ENCODE data around the gene CRYL1. TPM values are rescaled to one million over a fixed set of nuclear protein-coding genes. Genes with fewer than 3 reads are reported as not detected.

CRYL1 gene
- total RNA-seq, 1 experiment from 2014 or later = 0.14 TPM

GRCh38 chr13:20418953-20419352 is 106.7 kb downstream of the CRYL1 start:
- no peaks in the 10 kb centered on the region for H3K36me3 ChIP-seq (replicated peaks; ENCODE audit: control insufficient read depth, insufficient read depth, low read length)
- no peak for DNase-seq
- no peak overlapping the region for H3K4me3 ChIP-seq (ENCODE audit: insufficient read depth, low read depth, low read length)
- H3K27me3 ChIP-seq (ENCODE audit: control insufficient read depth, insufficient read depth, low read length) = peaks cover 5% of the 10 kb centered on the region; the same call in 1 of the 2 replicates

GRCh38 chr13:20416223-20416745 is 109.4 kb downstream of the CRYL1 start:
- Histone ChIP-seq H3K4me3 (ENCODE audit: insufficient read depth, low read depth, low read length) (no peak overlapping the region), H3K36me3 (replicated peaks; ENCODE audit: control insufficient read depth, insufficient read depth, low read length) (no peaks in the 10 kb centered on the region), H3K27me3 (ENCODE audit: control insufficient read depth, insufficient read depth, low read length) (peaks cover 5% of the 10 kb centered on the region; the same call in 1 of the 2 replicates)
- no peak for DNase-seq

GRCh38 chr13:20415694-20416107 is 110.0 kb downstream of the CRYL1 start:
- Histone ChIP-seq H3K4me3 (ENCODE audit: insufficient read depth, low read depth, low read length) (no peak overlapping the region), H3K36me3 (replicated peaks; ENCODE audit: control insufficient read depth, insufficient read depth, low read length) (no peaks in the 10 kb centered on the region), H3K27me3 (ENCODE audit: control insufficient read depth, insufficient read depth, low read length) (peaks cover 5% of the 10 kb centered on the region; the same call in 1 of the 2 replicates)
- DNase-seq = no peak

- peaks cover 5% of the 10 kb centered on the region; the same call in 1 of the 2 replicates for H3K27me3 ChIP-seq (ENCODE audit: control insufficient read depth, insufficient read depth, low read length)
- H3K36me3 ChIP-seq (replicated peaks; ENCODE audit: control insufficient read depth, insufficient read depth, low read length) = no peaks in the 10 kb centered on the region
- H3K4me3 ChIP-seq (ENCODE audit: insufficient read depth, low read depth, low read length) = no peak overlapping the region
- peak; percentile 67 for DNase-seq
These were observed 110.4 kb downstream of the CRYL1 start for GRCh38 chr13:20415306-20415679.

GRCh38 chr13:20414546-20415305 is 110.9 kb downstream of the CRYL1 start:
- Histone ChIP-seq H3K36me3 (replicated peaks; ENCODE audit: control insufficient read depth, insufficient read depth, low read length) (no peaks in the 10 kb centered on the region), H3K4me3 (ENCODE audit: insufficient read depth, low read depth, low read length) (no peak overlapping the region; the same call in 1 of the 2 replicates), H3K27me3 (ENCODE audit: control insufficient read depth, insufficient read depth, low read length) (peaks cover 5% of the 10 kb centered on the region; the same call in 1 of the 2 replicates)
- DNase-seq = peak; percentile 84

- DNase-seq = peak; percentile 62
- H3K36me3 ChIP-seq (replicated peaks; ENCODE audit: control insufficient read depth, insufficient read depth, low read length) = no peaks in the 10 kb centered on the region
- no peak overlapping the region for H3K4me3 ChIP-seq (ENCODE audit: insufficient read depth, low read depth, low read length)
- H3K27me3 ChIP-seq (ENCODE audit: control insufficient read depth, insufficient read depth, low read length) = peaks cover 5% of the 10 kb centered on the region; the same call in 1 of the 2 replicates
These were observed 112.8 kb downstream of the CRYL1 start for GRCh38 chr13:20412691-20413355.

GRCh38 chr13:20411638-20412342 is 113.9 kb downstream of the CRYL1 start:
- H3K36me3 ChIP-seq (replicated peaks; ENCODE audit: control insufficient read depth, insufficient read depth, low read length) = no peaks in the 10 kb centered on the region
- no peak overlapping the region for H3K4me3 ChIP-seq (ENCODE audit: insufficient read depth, low read depth, low read length)
- peaks cover 5% of the 10 kb centered on the region; the same call in 1 of the 2 replicates for H3K27me3 ChIP-seq (ENCODE audit: control insufficient read depth, insufficient read depth, low read length)
- DNase-seq = no peak

GRCh38 chr13:20410726-20411125 is 114.9 kb downstream of the CRYL1 start:
- DNase-seq = no peak
- no peak overlapping the region for H3K4me3 ChIP-seq (ENCODE audit: insufficient read depth, low read depth, low read length)
- no peaks in the 10 kb centered on the region for H3K36me3 ChIP-seq (replicated peaks; ENCODE audit: control insufficient read depth, insufficient read depth, low read length)
- peaks cover 5% of the 10 kb centered on the region; the same call in 1 of the 2 replicates for H3K27me3 ChIP-seq (ENCODE audit: control insufficient read depth, insufficient read depth, low read length)

- Histone ChIP-seq H3K27me3 (ENCODE audit: control insufficient read depth, insufficient read depth, low read length) (no peaks in the 10 kb centered on the region), H3K4me3 (ENCODE audit: insufficient read depth, low read depth, low read length) (no peak overlapping the region), H3K36me3 (replicated peaks; ENCODE audit: control insufficient read depth, insufficient read depth, low read length) (no peaks in the 10 kb centered on the region)
- DNase-seq = no peak
These were observed 117.5 kb downstream of the CRYL1 start for GRCh38 chr13:20408181-20408580.

- no peak overlapping the region for H3K4me3 ChIP-seq (ENCODE audit: insufficient read depth, low read depth, low read length)
- no peaks in the 10 kb centered on the region for H3K27me3 ChIP-seq (ENCODE audit: control insufficient read depth, insufficient read depth, low read length)
- no peak for DNase-seq
- H3K36me3 ChIP-seq (replicated peaks; ENCODE audit: control insufficient read depth, insufficient read depth, low read length) = no peaks in the 10 kb centered on the region
These were observed 117.9 kb downstream of the CRYL1 start for GRCh38 chr13:20407759-20408158.

- Histone ChIP-seq H3K27me3 (ENCODE audit: control insufficient read depth, insufficient read depth, low read length) (no peaks in the 10 kb centered on the region), H3K36me3 (replicated peaks; ENCODE audit: control insufficient read depth, insufficient read depth, low read length) (no peaks in the 10 kb centered on the region), H3K4me3 (ENCODE audit: insufficient read depth, low read depth, low read length) (peak overlapping the region; percentile 21)
- DNase-seq = peak; percentile 91
These were observed 120.0 kb downstream of the CRYL1 start for GRCh38 chr13:20405691-20406090.

- Histone ChIP-seq H3K36me3 (replicated peaks; ENCODE audit: control insufficient read depth, insufficient read depth, low read length) (no peaks in the 10 kb centered on the region), H3K27me3 (ENCODE audit: control insufficient read depth, insufficient read depth, low read length) (no peaks in the 10 kb centered on the region), H3K4me3 (ENCODE audit: insufficient read depth, low read depth, low read length) (no peak overlapping the region)
- no peak for DNase-seq
These were observed 121.0 kb downstream of the CRYL1 start for GRCh38 chr13:20404488-20405222.

- no peaks in the 10 kb centered on the region for H3K27me3 ChIP-seq (ENCODE audit: control insufficient read depth, insufficient read depth, low read length)
These were observed 121.8 kb downstream of the CRYL1 start for GRCh38 chr13:20403826-20404225.

GRCh38 chr13:20402881-20403280 is 122.8 kb downstream of the CRYL1 start:
- Histone ChIP-seq H3K36me3 (replicated peaks; ENCODE audit: control insufficient read depth, insufficient read depth, low read length) (no peaks in the 10 kb centered on the region), H3K4me3 (ENCODE audit: insufficient read depth, low read depth, low read length) (no peak overlapping the region), H3K27me3 (ENCODE audit: control insufficient read depth, insufficient read depth, low read length) (no peaks in the 10 kb centered on the region)
- no peak for DNase-seq

More at GRCh38 chr13:20403826-20404225, 121.8 kb downstream of the CRYL1 start:
- Histone ChIP-seq H3K4me3 (ENCODE audit: insufficient read depth, low read depth, low read length) (no peak overlapping the region), H3K36me3 (replicated peaks; ENCODE audit: control insufficient read depth, insufficient read depth, low read length) (no peaks in the 10 kb centered on the region)
- DNase-seq = no peak

All from H7 (cell line).